ENCODE results near the gene ALDH3B2.
"Not testable (repeated sequence)": the region's sequence is repeated elsewhere in the genome, so short reads cannot be mapped to it uniquely, and the experiment has no call there.

Gene ALDH3B2

GRCh38 chr11:67689178-67689577, 14.8 kb upstream of the ALDH3B2 start:
- Histone ChIP-seq H3K36me3 (ENCODE audit: control insufficient read depth, insufficient read depth, low read length) (no peaks in the 10 kb centered on the region), H3K4me3 (ENCODE audit: insufficient read depth, low read depth, low read length, poor library complexity, severe bottlenecking) (no peak overlapping the region), H3K27me3 (replicated peaks; ENCODE audit: control insufficient read depth, insufficient read depth, low read length, poor library complexity, severe bottlenecking) (no peaks in the 10 kb centered on the region)

GRCh38 chr11:67687986-67688385, 13.6 kb upstream of the ALDH3B2 start:
- Histone ChIP-seq H3K36me3 (ENCODE audit: control insufficient read depth, insufficient read depth, low read length) (no peaks in the 10 kb centered on the region), H3K9me3 (ENCODE audit: control insufficient read depth, low read length) (no peaks in the 10 kb centered on the region), H3K27ac (ENCODE audit: insufficient read depth, low read length, poor library complexity, severe bottlenecking) (no peak overlapping the region), H3K4me3 (ENCODE audit: insufficient read depth, low read depth, low read length, poor library complexity, severe bottlenecking) (no peak overlapping the region), H3K4me1 (ENCODE audit: control insufficient read depth, insufficient read depth, low read length, poor library complexity, severe bottlenecking) (no peaks in the 10 kb centered on the region), H3K27me3 (replicated peaks; ENCODE audit: control insufficient read depth, insufficient read depth, low read length, poor library complexity, severe bottlenecking) (no peaks in the 10 kb centered on the region)
- no peak for DNase-seq

More at GRCh38 chr11:67689178-67689577, 14.8 kb upstream of the ALDH3B2 start:
- H3K9me3 ChIP-seq (ENCODE audit: control insufficient read depth, low read length), result no peaks in the 10 kb centered on the region
- no peaks in the 10 kb centered on the region for H3K4me1 ChIP-seq (ENCODE audit: control insufficient read depth, insufficient read depth, low read length, poor library complexity, severe bottlenecking)
- no peak overlapping the region for H3K27ac ChIP-seq (ENCODE audit: insufficient read depth, low read length, poor library complexity, severe bottlenecking)
- no peak for DNase-seq

GRCh38 chr11:67685641-67686332, 11.4 kb upstream of the ALDH3B2 start:
- not testable (repeated sequence) for H3K27ac ChIP-seq (ENCODE audit: insufficient read depth, low read length, poor library complexity, severe bottlenecking); H3K9me3 ChIP-seq (ENCODE audit: control insufficient read depth, low read length); H3K4me3 ChIP-seq (ENCODE audit: insufficient read depth, low read depth, low read length, poor library complexity, severe bottlenecking); DNase-seq; H3K4me1 ChIP-seq (ENCODE audit: control insufficient read depth, insufficient read depth, low read length, poor library complexity, severe bottlenecking); H3K27me3 ChIP-seq (replicated peaks; ENCODE audit: control insufficient read depth, insufficient read depth, low read length, poor library complexity, severe bottlenecking); H3K36me3 ChIP-seq (ENCODE audit: control insufficient read depth, insufficient read depth, low read length)

- H3K27ac ChIP-seq (ENCODE audit: insufficient read depth, low read length, poor library complexity, severe bottlenecking); H3K36me3 ChIP-seq (ENCODE audit: control insufficient read depth, insufficient read depth, low read length); H3K4me1 ChIP-seq (ENCODE audit: control insufficient read depth, insufficient read depth, low read length, poor library complexity, severe bottlenecking); H3K9me3 ChIP-seq (ENCODE audit: control insufficient read depth, low read length); H3K4me3 ChIP-seq (ENCODE audit: insufficient read depth, low read depth, low read length, poor library complexity, severe bottlenecking); DNase-seq; H3K27me3 ChIP-seq (replicated peaks; ENCODE audit: control insufficient read depth, insufficient read depth, low read length, poor library complexity, severe bottlenecking): not testable (repeated sequence)
These were observed 8.0 kb upstream of the ALDH3B2 start for GRCh38 chr11:67682126-67683034.

- no peak overlapping the region for H3K27ac ChIP-seq (ENCODE audit: insufficient read depth, low read length, poor library complexity, severe bottlenecking)
- DNase-seq, result no peak
- no peaks in the 10 kb centered on the region for H3K9me3 ChIP-seq (ENCODE audit: control insufficient read depth, low read length)
- H3K27me3 ChIP-seq (replicated peaks; ENCODE audit: control insufficient read depth, insufficient read depth, low read length, poor library complexity, severe bottlenecking), result no peaks in the 10 kb centered on the region
- H3K4me1 ChIP-seq (ENCODE audit: control insufficient read depth, insufficient read depth, low read length, poor library complexity, severe bottlenecking), result no peaks in the 10 kb centered on the region
- H3K36me3 ChIP-seq (ENCODE audit: control insufficient read depth, insufficient read depth, low read length), result no peaks in the 10 kb centered on the region
- no peak overlapping the region for H3K4me3 ChIP-seq (ENCODE audit: insufficient read depth, low read depth, low read length, poor library complexity, severe bottlenecking)
These were observed 6.5 kb upstream of the ALDH3B2 start for GRCh38 chr11:67680696-67681470.

- Histone ChIP-seq H3K27ac (ENCODE audit: insufficient read depth, low read length, poor library complexity, severe bottlenecking) (no peak overlapping the region), H3K4me3 (ENCODE audit: insufficient read depth, low read depth, low read length, poor library complexity, severe bottlenecking) (no peak overlapping the region), H3K9me3 (ENCODE audit: control insufficient read depth, low read length) (no peaks in the 10 kb centered on the region), H3K4me1 (ENCODE audit: control insufficient read depth, insufficient read depth, low read length, poor library complexity, severe bottlenecking) (no peaks in the 10 kb centered on the region), H3K27me3 (replicated peaks; ENCODE audit: control insufficient read depth, insufficient read depth, low read length, poor library complexity, severe bottlenecking) (no peaks in the 10 kb centered on the region), H3K36me3 (ENCODE audit: control insufficient read depth, insufficient read depth, low read length) (no peaks in the 10 kb centered on the region)
- no peak for DNase-seq
These were observed 780 bp upstream of the ALDH3B2 start for GRCh38 chr11:67675058-67675747.

GRCh38 chr11:67673902-67674301, 521 bp downstream of the ALDH3B2 start:
- H3K9me3 ChIP-seq (ENCODE audit: control insufficient read depth, low read length), result no peaks in the 10 kb centered on the region
- H3K36me3 ChIP-seq (ENCODE audit: control insufficient read depth, insufficient read depth, low read length), result no peaks in the 10 kb centered on the region
- H3K27me3 ChIP-seq (replicated peaks; ENCODE audit: control insufficient read depth, insufficient read depth, low read length, poor library complexity, severe bottlenecking), result no peaks in the 10 kb centered on the region
- H3K27ac ChIP-seq (ENCODE audit: insufficient read depth, low read length, poor library complexity, severe bottlenecking), result no peak overlapping the region
- no peak for DNase-seq
- no peak overlapping the region for H3K4me3 ChIP-seq (ENCODE audit: insufficient read depth, low read depth, low read length, poor library complexity, severe bottlenecking)
- H3K4me1 ChIP-seq (ENCODE audit: control insufficient read depth, insufficient read depth, low read length, poor library complexity, severe bottlenecking), result no peaks in the 10 kb centered on the region

GRCh38 chr11:67673358-67673757, 1.1 kb downstream of the ALDH3B2 start:
- no peak overlapping the region for H3K4me3 ChIP-seq (ENCODE audit: insufficient read depth, low read depth, low read length, poor library complexity, severe bottlenecking)
- H3K9me3 ChIP-seq (ENCODE audit: control insufficient read depth, low read length), result no peaks in the 10 kb centered on the region
- DNase-seq, result no peak
- no peaks in the 10 kb centered on the region for H3K27me3 ChIP-seq (replicated peaks; ENCODE audit: control insufficient read depth, insufficient read depth, low read length, poor library complexity, severe bottlenecking)
- no peaks in the 10 kb centered on the region for H3K4me1 ChIP-seq (ENCODE audit: control insufficient read depth, insufficient read depth, low read length, poor library complexity, severe bottlenecking)
- H3K36me3 ChIP-seq (ENCODE audit: control insufficient read depth, insufficient read depth, low read length), result no peaks in the 10 kb centered on the region
- H3K27ac ChIP-seq (ENCODE audit: insufficient read depth, low read length, poor library complexity, severe bottlenecking), result no peak overlapping the region

GRCh38 chr11:67671211-67671520, 3.3 kb downstream of the ALDH3B2 start:
- H3K27me3 ChIP-seq (replicated peaks; ENCODE audit: control insufficient read depth, insufficient read depth, low read length, poor library complexity, severe bottlenecking), result no peaks in the 10 kb centered on the region
- DNase-seq, result no peak
- no peaks in the 10 kb centered on the region for H3K4me1 ChIP-seq (ENCODE audit: control insufficient read depth, insufficient read depth, low read length, poor library complexity, severe bottlenecking)

More at GRCh38 chr11:67671211-67671520, 3.3 kb downstream of the ALDH3B2 start:
- no peak overlapping the region for H3K27ac ChIP-seq (ENCODE audit: insufficient read depth, low read length, poor library complexity, severe bottlenecking)
- no peak overlapping the region for H3K4me3 ChIP-seq (ENCODE audit: insufficient read depth, low read depth, low read length, poor library complexity, severe bottlenecking)
- no peaks in the 10 kb centered on the region for H3K36me3 ChIP-seq (ENCODE audit: control insufficient read depth, insufficient read depth, low read length)
- H3K9me3 ChIP-seq (ENCODE audit: control insufficient read depth, low read length), result no peaks in the 10 kb centered on the region

All from effector memory CD4-positive, alpha-beta T cell (primary cell).